GM12878 (cell line): Measurements from ENCODE around the gene TMEM17. TPM values are rescaled to one million over a fixed set of nuclear protein-coding genes. Genes with fewer than 3 reads are reported as not detected.

Source experiments
- ATAC-seq: fragments of 200-7000 bp; cut with Tn5 transposase; 3 replicates; pipeline ENCODE4 v1.9.1; 2020; ENCODE audit warnings: mild to moderate bottlenecking, moderate library complexity
- BruUV-seq: library from RNA; stranded (reverse); fragments of 400-500 nt; replicated peaks from 2 replicates; lab custom pipeline; 2021; lab: Mats Ljungman, UMichigan
- CTCF ChIA-PET: fragments of 300-600 bp; sonication (Branson Sonifier 250); formaldehyde crosslinking; extraction: SDS; loops from one replicate; lab custom pipeline; 2021; ENCODE audit warnings: inconsistent platforms; lab: Yijun Ruan, JAX
- POLR2A ChIA-PET: fragments of 350-600 bp; formaldehyde crosslinking; extraction: SDS; loops from one replicate; lab custom pipeline; 2021; ENCODE audit warnings: inconsistent platforms; lab: Charles Lee
- RAD21 ChIA-PET: fragments of 300-600 bp; sonication (Branson Sonifier 250); formaldehyde crosslinking; loops from one replicate; lab custom pipeline; 2023; ENCODE audit warnings: antibody characterized with exemption; ENCODE audit not compliant: unreplicated experiment; lab: Charles Lee
- SMC1A ChIA-PET: fragments of 300-600 bp; sonication (Branson Sonifier 250); formaldehyde crosslinking; loops from one replicate; lab custom pipeline; 2023; ENCODE audit not compliant: unreplicated experiment, uncharacterized antibody; lab: Charles Lee
- DNase-seq: peaks from one replicate; pipeline ENCODE4 v3.0.0-alpha.2; 2011; ENCODE audit warnings: low read depth, low spot score
- FAIRE-seq: peaks from 3 replicates; lab custom pipeline; 2011; peaks lifted over from hg19 to GRCh38; lab: Jason Lieb, UNC
- H2AFZ ChIP-seq: 2 replicates; pipeline ENCODE4 v1.6.0; 2011; ENCODE audit warnings: low read depth, low read length, control low read depth; ENCODE audit not compliant: control insufficient read depth
- H3K27ac ChIP-seq: 2 replicates; pipeline ENCODE4 v1.5.1; 2011; ENCODE audit warnings: control low read depth; ENCODE audit not compliant: control insufficient read depth, insufficient read depth
- H3K27me3 ChIP-seq, 2 experiments: replicated peaks in 1 of 2; 2 replicates each; pipeline versions ENCODE4 v1.6.0 to v1.6.1; 2011; ENCODE audit warnings: low read length in 1 of 2; ENCODE audit not compliant: control insufficient read depth in 2 of 2, insufficient read depth in 2 of 2
- H3K36me3 ChIP-seq, 2 experiments: 2 replicates each; pipeline ENCODE4 v1.5.1; 2011; ENCODE audit warnings: low read length in 1 of 2; ENCODE audit not compliant: control insufficient read depth in 2 of 2, insufficient read depth in 2 of 2
- H3K4me1 ChIP-seq: 2 replicates; pipeline ENCODE4 v1.6.1; 2011; ENCODE audit warnings: mild to moderate bottlenecking, low read length, moderate library complexity, mixed read lengths; ENCODE audit not compliant: control insufficient read depth, insufficient read depth
- H3K4me2 ChIP-seq: 2 replicates; pipeline ENCODE4 v1.6.0; 2011; ENCODE audit warnings: control low read depth; ENCODE audit not compliant: control insufficient read depth, insufficient read depth
- H3K4me3 ChIP-seq: fragments of 200-600 bp; sonication (generic); 2 replicates; pipeline ENCODE4 v1.5.1; 2016
- H3K79me2 ChIP-seq: 2 replicates; pipeline ENCODE4 v1.6.0; 2011; ENCODE audit warnings: low read length; ENCODE audit not compliant: control insufficient read depth, insufficient read depth
- H3K9ac ChIP-seq: 2 replicates; pipeline ENCODE4 v1.8.0; 2011; ENCODE audit warnings: low read length, control low read depth, mixed read lengths; ENCODE audit not compliant: control insufficient read depth, insufficient read depth
- H3K9me3 ChIP-seq: replicated peaks from 3 replicates; pipeline ENCODE4 v1.5.1; 2011; ENCODE audit warnings: mild to moderate bottlenecking, low read length; ENCODE audit not compliant: control insufficient read depth, insufficient read depth
- H4K20me1 ChIP-seq: 2 replicates; pipeline ENCODE4 v1.6.0; 2011; ENCODE audit not compliant: control insufficient read depth, insufficient read depth
- BACH1 ChIP-seq: fragments of 450-650 bp; IDR thresholded peaks from 2 replicates; pipeline ENCODE4 v1.6.1; 2017; ENCODE audit warnings: mild to moderate bottlenecking, borderline replicate concordance
- CUX1 ChIP-seq: IDR thresholded peaks from 2 replicates; pipeline ENCODE4 v1.6.1; 2012; ENCODE audit warnings: improper control_type of control experiment, low read depth, low read length; ENCODE audit not compliant: insufficient replicate concordance
- EZH2 ChIP-seq: IDR thresholded peaks from 2 replicates; pipeline ENCODE4 v1.6.1; 2012; ENCODE audit warnings: low read depth, mild to moderate bottlenecking, control low read depth, inconsistent platforms, low read length, borderline replicate concordance; ENCODE audit not compliant: control insufficient read depth
- MLLT1 ChIP-seq: fragments of 450-650 bp; IDR thresholded peaks from 2 replicates; pipeline ENCODE4 v1.6.1; 2016; ENCODE audit warnings: mild to moderate bottlenecking
- SMAD5 ChIP-seq: IDR thresholded peaks from 2 replicates; pipeline ENCODE4 v1.6.1; 2016; ENCODE audit warnings: antibody characterized with exemption, low read depth
- WGBS: methylation state at CpG from one replicate; pipeline ENCODE4 v1.1.6; 2016; ENCODE audit warnings: low lambda C conversion rate; ENCODE audit not compliant: insufficient replicate concordance, insufficient coverage; ENCODE audit errors: missing lambda C conversion rate; 5-methylcytosine and 5-hydroxymethylcytosine counted together
- in situ Hi-C: fragments of 300-500 bp; cut with MboI; formaldehyde crosslinking; loops from 9 replicates; pipeline ENCODE4 v1.14.3; 2018; ENCODE audit warnings: mixed read lengths
- intact Hi-C: fragments of 100-400 bp; cut with micrococcal nuclease; formaldehyde crosslinking; loops from one replicate; pipeline ENCODE4 v1.14.2; 2022; ENCODE audit not compliant: unreplicated experiment
- polyA plus RNA-seq, 11 experiments: library from polyadenylated mRNA; depleted of rRNA in 4 of 11; unstranded in 6 of 11; stranded (reverse) in 5 of 11; fragments of >200 nt; fragmentation: Nextera tagmentation in 4 of 11; fragmentation: Illumina TruSeq in 1 of 11; extraction: Ambion mirVana in 4 of 11; extraction: Trizol in 1 of 11; gene quantifications; 1 replicate in 1 of 11; 2 replicates in 10 of 11; pipeline versions ENCODE4 v1.2.1 to v1.2.3, GENCODE V29; 2011 to 2016; ENCODE audit warnings: inconsistent platforms in 2 of 11, missing spikeins in 2 of 11, low read depth in 1 of 11
- total RNA-seq, 4 experiments: library from RNA; depleted of rRNA in 3 of 4; stranded (reverse); fragments of >200 nt in 3 of 4; fragmentation: Illumina TruSeq in 1 of 4; extraction: Trizol in 1 of 4; gene quantifications; 2 replicates each; pipeline versions ENCODE4 v1.2.1 to v1.2.3, GENCODE V29; 2013 to 2021

The TMEM17 gene
- total and polyA plus RNA-seq, 10 of the 15 experiments (the other 5 are each of a cell fraction or from before 2014, with no cell fraction given), result 0.87 to 2.6 (median 1.4) TPM

- no peak for TF ChIP-seq EZH2
- TF ChIP-seq SMAD5, result no peak
These were observed 391 bp upstream of the TMEM17 start (continued) for GRCh38 chr2:62506421-62506750.

GRCh38 chr2:62505109-62505749 is 766 bp downstream of the TMEM17 start:
- Histone ChIP-seq H3K4me3 (peak overlapping the region; percentile 88; the same call in 1 of the 2 replicates), H3K27me3 (no peaks in the 10 kb centered on the region), H4K20me1 (no peaks in the 10 kb centered on the region), H3K79me2 (no peaks in the 10 kb centered on the region), H3K4me1 (no peaks in the 10 kb centered on the region; the same call in 1 of the 2 replicates), H3K9ac (peak overlapping the region; percentile 68)
- no peak for ATAC-seq
- no TSS peak for BruUV-seq
- TF ChIP-seq BACH1, result no peak
- TF ChIP-seq CUX1, result no peak
- TF ChIP-seq MLLT1, result no peak
- TF ChIP-seq, all 136 proteins: peak for 0
- no peaks in the 10 kb centered on the region for H3K36me3 ChIP-seq
- CTCF ChIA-PET, result no interaction called here
- RAD21 ChIA-PET, result interaction anchor here (1.7 kb wide), 2 partner anchors 48 to 270 kb away, joined by 7 read pairs; no protein-coding TSS in a partner anchor
- peak overlapping the region; percentile 100 for H2AFZ ChIP-seq
- 56% methylated on average over 18 of the region's 18 CpGs for WGBS
- intact Hi-C loops (loop anchor here (5.0 kb wide), 1 partner anchor 202 kb away; the partner anchor contains the start of gene EHBP1), in situ Hi-C loops (no loop called here)
- POLR2A ChIA-PET, result interaction anchor here (1.2 kb wide), 1 partner anchor 14 kb away, joined by 4 read pairs; no protein-coding TSS in a partner anchor
- H3K9me3 ChIP-seq, result no peaks in the 10 kb centered on the region
- peak overlapping the region; percentile 79 for H3K4me2 ChIP-seq
- DNase-seq (no peak), FAIRE-seq (no peak)
- SMC1A ChIA-PET, result interaction anchor here (1.2 to 2.2 kb wide), 5 partner anchors 13 to 48 kb away, joined by 3 to 9 read pairs (median 6); no protein-coding TSS in a partner anchor
- no peak overlapping the region for H3K27ac ChIP-seq
